ENCODE data around the gene ICA1. TPM values are rescaled to one million over a fixed set of nuclear protein-coding genes. Genes with fewer than 3 reads are reported as not detected.

Gene ICA1
- total and polyA plus RNA-seq, 2 of the 4 experiments (the other 2 are of a cell fraction): not detected

DNA sequence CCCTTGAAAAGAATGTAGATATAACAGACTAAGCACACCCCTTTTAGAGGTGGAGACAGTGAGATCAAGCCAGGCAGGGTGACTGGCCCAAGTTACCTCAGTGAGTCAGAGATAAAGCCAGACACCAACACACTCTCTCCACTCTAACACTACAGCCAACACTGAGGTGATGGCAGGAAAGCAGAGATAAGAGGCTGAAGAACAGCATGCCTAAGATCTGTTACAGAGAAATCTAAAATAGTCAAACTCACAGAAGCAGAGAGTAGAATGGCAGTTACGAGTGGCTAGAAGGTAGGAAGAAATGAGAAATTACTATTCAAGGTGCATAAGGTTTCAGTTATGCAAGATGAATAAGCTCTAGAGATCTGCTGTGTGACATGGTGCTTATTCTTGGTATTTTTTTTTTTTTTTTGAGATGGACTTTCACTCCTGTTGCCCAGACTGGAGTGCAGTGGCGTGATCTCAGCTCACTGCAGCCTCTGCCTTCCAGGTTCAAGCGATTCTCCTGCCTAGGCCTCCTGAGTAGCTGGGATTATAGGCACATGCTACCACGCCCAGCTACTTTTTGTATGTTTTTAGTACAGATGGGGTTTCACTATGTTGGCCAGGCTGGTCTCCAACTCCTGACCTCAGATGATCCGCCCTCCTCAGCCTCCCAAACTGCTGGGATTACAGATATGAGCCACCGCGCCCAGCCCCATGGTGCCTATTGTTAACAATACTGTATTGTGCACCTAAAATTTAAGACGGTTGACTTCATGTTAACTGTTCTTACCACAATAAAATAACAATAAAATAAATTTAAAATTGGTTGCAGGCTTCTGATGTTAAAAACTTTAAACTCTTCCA, 28.7 kb downstream of the ICA1 start:
- Histone ChIP-seq H2BK15ac (ENCODE audit: low read depth, low read length) (no peak overlapping the region), H4K20me1 (ENCODE audit: insufficient read depth, low read length) (no peaks in the 10 kb centered on the region), H3K4me1 (ENCODE audit: control insufficient read depth, insufficient read depth, low read length) (no peaks in the 10 kb centered on the region), H3K56ac (ENCODE audit: extremely low read depth, insufficient read depth, low read length) (no peak overlapping the region), H3K4me2 (ENCODE audit: low read depth, low read length) (no peak overlapping the region), H3K27me3 (ENCODE audit: control insufficient read depth, insufficient read depth, low read length) (no peaks in the 10 kb centered on the region), H2BK5ac (ENCODE audit: low read depth, low read length, poor library complexity, severe bottlenecking) (no peak overlapping the region), H3K14ac (replicated peaks; ENCODE audit: low read depth, low read length) (no peak overlapping the region), H2AFZ (replicated peaks; ENCODE audit: low read length, poor library complexity) (no peak overlapping the region), H3K18ac (ENCODE audit: low read depth, low read length) (no peak overlapping the region), H2AK9ac (replicated peaks; ENCODE audit: low read depth, low read length, poor library complexity) (no peak overlapping the region), H3K23ac (ENCODE audit: low read depth, low read length) (no peak overlapping the region), H2BK120ac (ENCODE audit: low read depth, low read length) (no peak overlapping the region), H3K36me3 (ENCODE audit: control insufficient read depth, insufficient read depth, low read length) (no peaks in the 10 kb centered on the region), H3K27ac (ENCODE audit: insufficient read depth, low read length) (no peak overlapping the region), H3K79me1 (ENCODE audit: low read depth in 1 of 2, low read length in 2 of 2) (no peaks in the 10 kb centered on the region), H4K8ac (ENCODE audit: low read depth in 2 of 2, low read length in 2 of 2) (no peak overlapping the region), H3K9ac (ENCODE audit: low read depth, low read length) (no peak overlapping the region), H3K4ac (ENCODE audit: low read depth, low read length) (no peak overlapping the region), H4K5ac (ENCODE audit: low read depth, low read length) (no peak overlapping the region), H3K9me3 (ENCODE audit: control insufficient read depth, insufficient read depth, low read length) (no peaks in the 10 kb centered on the region), H2BK20ac (ENCODE audit: low read depth, low read length) (no peak overlapping the region), H3K4me3 (ENCODE audit: insufficient read depth, low read depth, low read length) (no peak overlapping the region), H4K91ac (ENCODE audit: insufficient read depth, low read depth, low read length) (no peak overlapping the region), H2AK5ac (ENCODE audit: low read depth, low read length) (no peak overlapping the region), H3K9me1 (ENCODE audit: insufficient read depth, low read length) (no peaks in the 10 kb centered on the region)
- no peak for DNase-seq
- no peak for ATAC-seq (ENCODE audit: low read depth)
- POLR2A ChIA-PET (ENCODE audit: unreplicated experiment): no interaction called here
- intact Hi-C loops (cut with micrococcal nuclease) (no loop called here), in situ Hi-C loops (cut with MboI; ENCODE audit: low sequenced_read_pairs) (no loop called here), dilution Hi-C loops (cut with HindIII; ENCODE audit: low sequenced_read_pairs, unreplicated experiment) (no loop called here)
- TF ChIP-seq BHLHE40 (IDR thresholded peaks at IDR 0.05; ENCODE audit: low read depth, low read length) (no peak), RCOR1 (IDR thresholded peaks at IDR 0.05; ENCODE audit: insufficient replicate concordance, low read length) (no peak), MAFK (IDR thresholded peaks at IDR 0.05; ENCODE audit: low read depth, low read length) (no peak), CHD1 (IDR thresholded peaks at IDR 0.05; ENCODE audit: low read depth, low read length) (no peak), NFE2L2 (IDR thresholded peaks at IDR 0.05; ENCODE audit: low read depth, low read length) (no peak), RFX5 (IDR thresholded peaks at IDR 0.05; ENCODE audit: low read depth, low read length) (no peak), RAD21 (IDR thresholded peaks at IDR 0.05; ENCODE audit: low read length) (no peak), MXI1 (IDR thresholded peaks at IDR 0.05; ENCODE audit: borderline replicate concordance, low read depth, low read length) (no peak), FOS (IDR thresholded peaks at IDR 0.05; ENCODE audit: low read depth, low read length) (no peak), CEBPB (IDR thresholded peaks at IDR 0.05; ENCODE audit: low read depth, low read length) (no peak), SMC3 (IDR thresholded peaks at IDR 0.05; ENCODE audit: low read depth, low read length) (no peak), MAZ (IDR thresholded peaks at IDR 0.05; ENCODE audit: borderline replicate concordance, low read depth, low read length) (no peak), USF2 (IDR thresholded peaks at IDR 0.05; ENCODE audit: low read depth, low read length) (no peak), POLR2A (IDR thresholded peaks at IDR 0.05; ENCODE audit: low read depth, low read length) (no peak)
- TF ChIP-seq, protein P1, sequence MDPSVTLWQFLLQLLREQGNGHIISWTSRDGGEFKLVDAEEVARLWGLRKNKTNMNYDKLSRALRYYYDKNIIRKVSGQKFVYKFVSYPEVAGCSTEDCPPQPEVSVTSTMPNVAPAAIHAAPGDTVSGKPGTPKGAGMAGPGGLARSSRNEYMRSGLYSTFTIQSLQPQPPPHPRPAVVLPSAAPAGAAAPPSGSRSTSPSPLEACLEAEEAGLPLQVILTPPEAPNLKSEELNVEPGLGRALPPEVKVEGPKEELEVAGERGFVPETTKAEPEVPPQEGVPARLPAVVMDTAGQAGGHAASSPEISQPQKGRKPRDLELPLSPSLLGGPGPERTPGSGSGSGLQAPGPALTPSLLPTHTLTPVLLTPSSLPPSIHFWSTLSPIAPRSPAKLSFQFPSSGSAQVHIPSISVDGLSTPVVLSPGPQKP (IDR thresholded peaks at IDR 0.05; ENCODE audit: borderline replicate concordance, low read depth, low read length): no peak
- TF ChIP-seq, protein P2, sequence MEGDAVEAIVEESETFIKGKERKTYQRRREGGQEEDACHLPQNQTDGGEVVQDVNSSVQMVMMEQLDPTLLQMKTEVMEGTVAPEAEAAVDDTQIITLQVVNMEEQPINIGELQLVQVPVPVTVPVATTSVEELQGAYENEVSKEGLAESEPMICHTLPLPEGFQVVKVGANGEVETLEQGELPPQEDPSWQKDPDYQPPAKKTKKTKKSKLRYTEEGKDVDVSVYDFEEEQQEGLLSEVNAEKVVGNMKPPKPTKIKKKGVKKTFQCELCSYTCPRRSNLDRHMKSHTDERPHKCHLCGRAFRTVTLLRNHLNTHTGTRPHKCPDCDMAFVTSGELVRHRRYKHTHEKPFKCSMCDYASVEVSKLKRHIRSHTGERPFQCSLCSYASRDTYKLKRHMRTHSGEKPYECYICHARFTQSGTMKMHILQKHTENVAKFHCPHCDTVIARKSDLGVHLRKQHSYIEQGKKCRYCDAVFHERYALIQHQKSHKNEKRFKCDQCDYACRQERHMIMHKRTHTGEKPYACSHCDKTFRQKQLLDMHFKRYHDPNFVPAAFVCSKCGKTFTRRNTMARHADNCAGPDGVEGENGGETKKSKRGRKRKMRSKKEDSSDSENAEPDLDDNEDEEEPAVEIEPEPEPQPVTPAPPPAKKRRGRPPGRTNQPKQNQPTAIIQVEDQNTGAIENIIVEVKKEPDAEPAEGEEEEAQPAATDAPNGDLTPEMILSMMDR (conservative IDR thresholded peaks at IDR 0.05; ENCODE audit: low read depth, low read length): no peak
- BruUV-seq (replicated peaks): no TSS peak
- CTCF ChIA-PET: no interaction called here
- 25% methylated on average over 2 of the region's 8 CpGs; no CpG with 5 or more reads in 1 of the 2 experiments for WGBS, 2 experiments (ENCODE audit: extremely low coverage in 2 of 2, insufficient read length in 1 of 2)

Data from IMR-90 (cell line).